CD4-positive, alpha-beta T cell (primary cell): ENCODE data around the gene PNPLA7. TPM values are rescaled to one million over a fixed set of nuclear protein-coding genes. Genes with fewer than 3 reads are reported as not detected.

Experiments
- ATAC-seq: fragments of 200-7000 bp; cut with Tn5 transposase; one replicate; pipeline ENCODE4 v1.10.0; 2022; ENCODE audit warnings: mild to moderate bottlenecking; ENCODE audit not compliant: poor library complexity
- CTCF ChIA-PET: fragments of 350-600 bp; sonication (Branson Sonifier 250); formaldehyde crosslinking; loops from one replicate; lab custom pipeline; 2021; ENCODE audit warnings: antibody characterized with exemption, inconsistent platforms; lab: Charles Lee
- POLR2A ChIA-PET: fragments of 350-600 bp; sonication (Branson Sonifier 250); formaldehyde crosslinking; loops from one replicate; lab custom pipeline; 2021; ENCODE audit warnings: antibody characterized with exemption, inconsistent platforms; lab: Charles Lee
- DNase-seq, 14 experiments: peaks; one replicate each; pipeline ENCODE4 v3.0.0-alpha.2; 2013 to 2020; ENCODE audit warnings: mixed read lengths in 2 of 14
- H3K27ac ChIP-seq, 2 donors: one replicate each; pipeline versions ENCODE4 v1.5.1 to v1.7.0; 2013; ENCODE audit warnings: low read length in 2 of 2, low read depth in 1 of 2, mild to moderate bottlenecking in 1 of 2
- H3K27me3 ChIP-seq, 2 experiments: 1 replicate in 1 of 2; 2 replicates in 1 of 2; pipeline versions ENCODE4 v1.6.1 to v1.7.0; 2013; ENCODE audit warnings: low read length in 2 of 2, control low read depth in 1 of 2, mild to moderate bottlenecking in 1 of 2, moderate library complexity in 1 of 2; ENCODE audit not compliant: insufficient read depth in 2 of 2, control insufficient read depth in 1 of 2
- H3K36me3 ChIP-seq: one replicate; pipeline ENCODE4 v1.6.1; 2013; ENCODE audit warnings: low read length, control low read depth; ENCODE audit not compliant: insufficient read depth
- H3K4me1 ChIP-seq: one replicate; pipeline ENCODE4 v1.6.1; 2013; ENCODE audit warnings: low read length, control low read depth; ENCODE audit not compliant: insufficient read depth
- H3K4me3 ChIP-seq: one replicate; pipeline ENCODE4 v1.5.1; 2013; ENCODE audit warnings: mild to moderate bottlenecking, low read length, moderate library complexity
- H3K9me3 ChIP-seq, 2 experiments: 1 replicate in 1 of 2; 2 replicates in 1 of 2; pipeline versions ENCODE4 v1.6.1 to v1.7.0; 2013; ENCODE audit warnings: low read length in 2 of 2, mild to moderate bottlenecking in 2 of 2, control low read depth in 1 of 2, moderate library complexity in 1 of 2; ENCODE audit not compliant: control insufficient read depth in 1 of 2, insufficient read depth in 1 of 2
- H3K27ac Mint-ChIP-seq: one replicate; pipeline ENCODE4 v1.8.0; 2020; ENCODE audit warnings: mixed read lengths
- H3K27me3 Mint-ChIP-seq: one replicate; pipeline ENCODE4 v1.8.0; 2021; ENCODE audit warnings: mixed read lengths
- H3K36me3 Mint-ChIP-seq: one replicate; pipeline ENCODE4 v1.8.0; 2021; ENCODE audit warnings: low read depth, mixed read lengths
- H3K4me1 Mint-ChIP-seq: one replicate; pipeline ENCODE4 v1.8.0; 2021; ENCODE audit warnings: low read depth, mixed read lengths
- H3K4me3 Mint-ChIP-seq: one replicate; pipeline ENCODE4 v1.8.0; 2020; ENCODE audit warnings: mild to moderate bottlenecking, mixed read lengths
- H3K9me3 Mint-ChIP-seq: one replicate; pipeline ENCODE4 v1.8.0; 2020; ENCODE audit warnings: mixed read lengths
- CTCF ChIP-seq: fragments of 200-600 bp; IDR thresholded peaks from one replicate; pipeline ENCODE4 v1.8.0; 2022; ENCODE audit warnings: antibody characterized with exemption, mild to moderate bottlenecking
- intact Hi-C, 2 experiments: fragments of 100-400 bp; cut with DNase I in 1 of 2; cut with micrococcal nuclease in 1 of 2; formaldehyde crosslinking; loops; one replicate each; pipeline versions ENCODE4 v1.15.1 to v1.9.0; 2023 to 2025; cut with DNase I, micrococcal nuclease
- total RNA-seq, 174 experiments: library from RNA in 2 of 174; stranded (reverse) in 2 of 174; gene quantifications; one replicate each; pipeline ENCODE4 v1.2.3 and lab custom pipeline; 2021 to 2026

Gene PNPLA7
- total RNA-seq, 2 experiments from 2014 or later = 7.8 to 8.4 TPM

DNA sequence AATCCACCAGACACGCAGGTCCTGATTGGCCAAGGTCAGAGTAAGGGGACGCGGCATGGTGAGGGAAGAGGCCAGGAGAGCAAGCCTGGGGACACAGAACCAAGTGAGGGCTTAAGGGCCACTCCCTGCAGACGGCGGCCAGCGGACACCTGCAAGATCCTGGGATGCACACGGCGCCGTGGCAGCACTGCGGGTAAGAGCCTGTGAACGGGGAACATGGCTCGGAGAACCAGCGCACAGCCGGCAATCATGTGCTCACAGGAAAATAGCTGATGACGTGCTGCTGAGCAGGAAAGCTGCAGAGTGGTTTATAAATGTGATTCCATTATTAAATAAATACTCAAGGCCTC, 64.1 kb downstream of the PNPLA7 start:
- Histone ChIP-seq H3K36me3 (no peaks in the 10 kb centered on the region), H3K27me3 (no peaks in the 10 kb centered on the region), H3K4me1 (no peaks in the 10 kb centered on the region), H3K27ac (no peak overlapping the region), H3K9me3 (no peaks in the 10 kb centered on the region), H3K4me3 (no peak overlapping the region)
- intact Hi-C loops = no loop called here
- DNase-seq = no peak
- TF ChIP-seq CTCF = no peak
- Mint-ChIP-seq H3K27ac (no peak overlapping the region), H3K4me3 (no peak overlapping the region), H3K36me3 (no peaks in the 10 kb centered on the region), H3K4me1 (peaks cover 10% of the 10 kb centered on the region), H3K27me3 (no peaks in the 10 kb centered on the region), H3K9me3 (no peaks in the 10 kb centered on the region)
- ChIA-PET POLR2A (interaction anchor here (0.6 kb wide), 1 partner anchor 1525 kb away, joined by 3 read pairs; the partner anchor contains the start of gene UBAC1), CTCF (no interaction called here)
- no peak for ATAC-seq

DNA sequence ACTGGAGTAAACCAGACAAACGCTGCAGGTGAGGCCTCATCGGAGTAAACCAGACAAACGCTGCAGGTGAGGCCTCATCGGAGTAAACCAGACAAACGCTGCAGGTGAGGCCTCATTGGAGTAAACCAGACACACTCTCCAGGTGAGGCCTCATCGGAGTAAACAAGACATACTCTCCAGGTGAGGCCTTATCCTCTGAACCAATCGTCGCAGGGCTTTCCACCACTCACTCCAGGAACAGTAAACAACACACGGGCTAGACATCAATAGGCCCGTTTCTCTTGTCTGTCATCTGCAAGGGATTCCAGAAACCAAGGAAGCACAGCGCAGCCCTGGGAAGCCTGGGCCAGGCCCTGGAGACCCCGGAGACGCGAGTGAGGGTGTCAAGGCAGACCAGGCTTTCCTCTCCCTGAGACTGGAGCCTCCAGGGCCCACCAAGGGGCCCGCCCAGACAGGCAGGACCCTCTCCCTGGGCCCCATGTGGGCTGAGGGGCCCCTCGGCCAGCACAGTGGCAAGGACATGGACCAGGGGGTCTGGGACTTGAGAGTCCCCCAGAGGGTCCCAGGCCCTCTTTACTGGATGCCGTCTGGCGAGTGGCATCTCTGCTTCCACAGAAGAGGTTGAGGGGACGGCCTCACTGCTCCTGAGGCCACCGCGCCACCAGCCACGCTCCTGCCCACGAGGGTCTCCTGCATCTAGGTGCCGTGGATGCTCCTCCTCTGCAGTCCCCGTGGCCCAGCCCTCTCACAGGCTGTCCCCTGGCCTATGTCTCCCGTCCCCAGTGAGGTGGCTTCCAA, 64.7 kb downstream of the PNPLA7 start:
- intact Hi-C loops = no loop called here
- ChIA-PET CTCF (no interaction called here), POLR2A (no interaction called here)
- TF ChIP-seq CTCF = no peak
- DNase-seq (no peak), ATAC-seq (no peak)
- H3K4me3 ChIP-seq = no peak overlapping the region
- Mint-ChIP-seq H3K27ac (no peak overlapping the region), H3K4me1 (peaks cover 10% of the 10 kb centered on the region), H3K36me3 (no peaks in the 10 kb centered on the region), H3K9me3 (no peaks in the 10 kb centered on the region), H3K4me3 (no peak overlapping the region), H3K27me3 (no peaks in the 10 kb centered on the region)
- H3K36me3 ChIP-seq = no peaks in the 10 kb centered on the region
- H3K27me3 ChIP-seq = no peaks in the 10 kb centered on the region
- no peaks in the 10 kb centered on the region for H3K9me3 ChIP-seq
- H3K27ac ChIP-seq = no peak overlapping the region
- no peaks in the 10 kb centered on the region for H3K4me1 ChIP-seq

DNA sequence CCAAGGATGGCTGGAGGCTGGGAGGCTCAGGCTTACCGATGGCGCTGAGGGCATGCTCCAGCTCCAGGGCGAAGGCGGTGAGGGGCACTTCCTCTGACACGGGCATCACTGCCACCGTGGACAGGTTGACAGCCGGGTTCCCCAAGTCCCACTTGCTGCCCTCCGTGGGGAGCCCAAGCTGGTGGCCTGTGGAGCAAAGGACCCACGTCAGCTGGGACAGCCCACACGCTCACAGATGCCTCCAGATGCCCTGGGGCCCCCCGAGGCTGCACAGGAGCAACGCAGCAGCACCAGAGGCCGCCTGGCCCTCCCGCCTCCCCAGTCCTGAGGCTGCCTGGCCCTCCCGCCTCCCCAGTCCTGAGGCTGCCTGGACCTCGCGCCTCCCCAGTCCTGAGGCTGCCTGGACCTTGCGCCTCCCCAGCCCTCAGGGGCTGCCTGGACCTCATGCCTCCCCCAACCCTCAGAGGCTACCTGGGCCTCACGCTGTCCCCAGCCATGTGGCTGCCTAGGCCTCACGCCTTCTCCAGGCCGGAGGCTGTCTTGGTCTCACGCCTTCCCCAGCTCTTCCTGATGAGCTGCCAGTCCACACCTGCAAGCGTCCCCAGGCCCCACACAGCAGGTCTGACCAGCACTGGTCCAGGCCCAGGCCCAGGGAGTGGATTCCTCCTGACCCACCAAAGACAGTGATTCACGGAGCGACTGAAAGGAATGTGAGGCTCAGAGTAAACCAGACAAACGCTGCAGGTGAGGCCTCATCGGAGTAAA, 65.5 kb downstream of the PNPLA7 start:
- no peaks in the 10 kb centered on the region for H3K27me3 Mint-ChIP-seq
- H3K4me3 Mint-ChIP-seq = no peak overlapping the region
- H3K36me3 Mint-ChIP-seq = no peaks in the 10 kb centered on the region
- no peak for DNase-seq
- Histone ChIP-seq H3K4me3 (no peak overlapping the region), H3K9me3 (no peaks in the 10 kb centered on the region), H3K27ac (no peak overlapping the region), H3K4me1 (no peaks in the 10 kb centered on the region), H3K36me3 (no peaks in the 10 kb centered on the region), H3K27me3 (no peaks in the 10 kb centered on the region)
- no peak for TF ChIP-seq CTCF
- ATAC-seq = no peak
- H3K27ac Mint-ChIP-seq = no peak overlapping the region
- intact Hi-C loops = no loop called here
- H3K4me1 Mint-ChIP-seq = peaks cover 6% of the 10 kb centered on the region
- ChIA-PET POLR2A (no interaction called here), CTCF (no interaction called here)
- no peaks in the 10 kb centered on the region for H3K9me3 Mint-ChIP-seq
